Measurements from ENCODE around the gene MCM3AP.

MCM3AP gene

GRCh38 chr21:46190491-46191131, 94.8 kb downstream of the MCM3AP start:
- TF ChIP-seq GATA3 (IDR thresholded peaks at IDR 0.05; ENCODE audit: low read depth, low read length) (no peak), GATA2 (IDR thresholded peaks at IDR 0.05; ENCODE audit: low read depth, low read length) (no peak)

GRCh38 chr21:46189959-46190490, 95.4 kb downstream of the MCM3AP start:
- no peak for TF ChIP-seq GATA2 (IDR thresholded peaks at IDR 0.05; ENCODE audit: low read depth, low read length)
- TF ChIP-seq GATA3 (IDR thresholded peaks at IDR 0.05; ENCODE audit: low read depth, low read length) = no peak

GRCh38 chr21:46189213-46189958, 96.0 kb downstream of the MCM3AP start:
- TF ChIP-seq GATA2 (IDR thresholded peaks at IDR 0.05; ENCODE audit: low read depth, low read length) (no peak), GATA3 (IDR thresholded peaks at IDR 0.05; ENCODE audit: low read depth, low read length) (no peak)

- peak; percentile 44; the same call in 1 of the 2 replicates for TF ChIP-seq GATA2 (IDR thresholded peaks at IDR 0.05; ENCODE audit: low read depth, low read length)
- TF ChIP-seq GATA3 (IDR thresholded peaks at IDR 0.05; ENCODE audit: low read depth, low read length) = no peak
These were observed 96.9 kb downstream of the MCM3AP start for GRCh38 chr21:46188226-46189212.

- TF ChIP-seq GATA2 (IDR thresholded peaks at IDR 0.05; ENCODE audit: low read depth, low read length) = no peak
- no peak for TF ChIP-seq GATA3 (IDR thresholded peaks at IDR 0.05; ENCODE audit: low read depth, low read length)
These were observed 97.6 kb downstream of the MCM3AP start for GRCh38 chr21:46187814-46188213.

- TF ChIP-seq GATA3 (IDR thresholded peaks at IDR 0.05; ENCODE audit: low read depth, low read length) (no peak), GATA2 (IDR thresholded peaks at IDR 0.05; ENCODE audit: low read depth, low read length) (no peak)
These were observed 98.2 kb downstream of the MCM3AP start for GRCh38 chr21:46187261-46187660.

GRCh38 chr21:46185716-46186115, 99.7 kb downstream of the MCM3AP start:
- no peak for TF ChIP-seq GATA3 (IDR thresholded peaks at IDR 0.05; ENCODE audit: low read depth, low read length)
- TF ChIP-seq GATA2 (IDR thresholded peaks at IDR 0.05; ENCODE audit: low read depth, low read length) = no peak

All from SH-SY5Y (cell line).